SK-N-SH (cell line): ENCODE data around the gene FBXW9. TPM values are rescaled to one million over a fixed set of nuclear protein-coding genes. Genes with fewer than 3 reads are reported as not detected.

Source experiments
- CTCF ChIA-PET: fragments of 300-600, 350-600 bp; formaldehyde crosslinking; extraction: SDS; loops from one replicate; lab custom pipeline; 2021; lab: Yijun Ruan, JAX
- POLR2A ChIA-PET: fragments of 350-600 bp; sonication (Branson Sonifier 250); formaldehyde crosslinking; extraction: SDS; loops from one replicate; lab custom pipeline; 2020; ENCODE audit warnings: antibody characterized with exemption, inconsistent platforms; lab: Yijun Ruan, JAX
- DNase-seq: peaks from one replicate; pipeline ENCODE4 v3.0.0; 2012
- H2AFZ ChIP-seq: fragments of 200-600 bp; sonication (generic); 2 replicates; pipeline ENCODE4 v1.8.1; 2016; ENCODE audit warnings: antibody characterized with exemption, mild to moderate bottlenecking, low read depth
- H3F3A ChIP-seq: fragments of 200-600 bp; sonication (generic); replicated peaks from 2 replicates; pipeline ENCODE3; 2016; ENCODE audit warnings: antibody characterized with exemption, mild to moderate bottlenecking; ENCODE audit not compliant: insufficient read depth
- H3K27ac ChIP-seq, 2 experiments: fragments of 200-500 bp in 1 of 2; fragments of 200-600 bp in 1 of 2; sonication (Bioruptor generic) in 1 of 2; sonication (generic), shearing (Covaris generic) in 1 of 2; 2 replicates each; pipeline versions ENCODE4 v1.5.1 to v1.6.1; 2014 to 2016; ENCODE audit warnings: low read depth in 2 of 2, inconsistent platforms in 1 of 2, low read length in 1 of 2, mild to moderate bottlenecking in 1 of 2, mixed read lengths in 1 of 2
- H3K27me3 ChIP-seq: fragments of 200-600 bp; sonication (generic), shearing (Covaris generic); 2 replicates; pipeline ENCODE4 v1.6.1; 2016; ENCODE audit warnings: mixed run types; ENCODE audit not compliant: insufficient read depth
- H3K36me3 ChIP-seq, 2 experiments: fragments of 200-500 bp in 1 of 2; fragments of 200-600 bp in 1 of 2; sonication (Bioruptor generic) in 1 of 2; sonication (generic) in 1 of 2; replicated peaks in 1 of 2; 2 replicates each; pipeline versions ENCODE3 to v1.5.1; 2014 to 2016; ENCODE audit warnings: low read length in 1 of 2, mild to moderate bottlenecking in 1 of 2; ENCODE audit not compliant: insufficient read depth in 2 of 2, control insufficient read depth in 1 of 2
- H3K4me1 ChIP-seq, 2 experiments: fragments of 200-500 bp in 1 of 2; fragments of 200-600 bp in 1 of 2; sonication (Bioruptor generic) in 1 of 2; sonication (generic), shearing (Covaris generic) in 1 of 2; 2 replicates each; pipeline versions ENCODE4 v1.5.1 to v1.6.1; 2014 to 2016; ENCODE audit warnings: low read depth in 1 of 2, low read length in 1 of 2, mixed run types in 1 of 2; ENCODE audit not compliant: insufficient read depth in 2 of 2, control insufficient read depth in 1 of 2
- H3K4me2 ChIP-seq: fragments of 200-600 bp; sonication (generic), shearing (Covaris generic); 2 replicates; pipeline ENCODE4 v1.6.1; 2017; ENCODE audit warnings: mixed run types
- H3K4me3 ChIP-seq, 2 experiments: fragments of 200-500 bp in 1 of 2; fragments of 200-600 bp in 1 of 2; sonication (Bioruptor generic) in 1 of 2; sonication (generic), shearing (Covaris generic) in 1 of 2; 2 replicates each; pipeline versions ENCODE4 v1.5.1 to v1.8.1; 2014 to 2016; ENCODE audit warnings: low read depth in 2 of 2, inconsistent platforms in 1 of 2, low read length in 1 of 2, mild to moderate bottlenecking in 1 of 2, mixed read lengths in 1 of 2, moderate library complexity in 1 of 2
- H3K79me2 ChIP-seq: fragments of 200-600 bp; sonication (generic); 2 replicates; pipeline ENCODE4 v1.8.1; 2017; ENCODE audit warnings: mild to moderate bottlenecking; ENCODE audit not compliant: insufficient read depth
- H3K9ac ChIP-seq: fragments of 200-600 bp; sonication (generic); 2 replicates; pipeline ENCODE4 v1.6.1; 2017; ENCODE audit warnings: mixed run types
- H3K9me2 ChIP-seq: fragments of 200-600 bp; sonication (generic); 2 replicates; pipeline ENCODE4 v1.6.1; 2017; ENCODE audit warnings: mixed run types
- H3K9me3 ChIP-seq: fragments of 200-600 bp; sonication (generic); 2 replicates; pipeline ENCODE4 v1.6.1; 2017; ENCODE audit warnings: mixed run types, mild to moderate bottlenecking, moderate library complexity
- H4K20me1 ChIP-seq: fragments of 200-600 bp; sonication (generic); 2 replicates; pipeline ENCODE4 v1.6.1; 2017; ENCODE audit warnings: mild to moderate bottlenecking, mixed run types; ENCODE audit not compliant: insufficient read depth
- CHD2 ChIP-seq: fragments of 150-350 bp; IDR thresholded peaks from 2 replicates; pipeline ENCODE4 v1.6.1; 2018; ENCODE audit warnings: low read length; ENCODE audit not compliant: partially characterized antibody
- ELF1 ChIP-seq: IDR thresholded peaks from 2 replicates; pipeline ENCODE4 v1.4.0; 2012
- EZH2phosphoT487 ChIP-seq: fragments of 200-600 bp; sonication (generic); IDR thresholded peaks from 2 replicates; pipeline ENCODE4 v1.6.1; 2017; ENCODE audit warnings: low read depth, mixed run types, mild to moderate bottlenecking, antibody characterized with exemption, moderate library complexity, borderline replicate concordance
- FOSL2 ChIP-seq: IDR thresholded peaks from 2 replicates; pipeline ENCODE4 v1.4.0; 2012; ENCODE audit warnings: low read depth, mild to moderate bottlenecking, moderate library complexity, borderline replicate concordance
- GABPA ChIP-seq: IDR thresholded peaks from 2 replicates; pipeline ENCODE4 v1.4.0; 2012; ENCODE audit warnings: low read depth, mild to moderate bottlenecking
- GATA2 ChIP-seq: sonication (generic); formaldehyde crosslinking; IDR thresholded peaks from 2 replicates; pipeline ENCODE4 v1.5.0; 2020; ENCODE audit warnings: mild to moderate bottlenecking, missing genetic modification reagents
- JUND ChIP-seq: IDR thresholded peaks from 2 replicates; pipeline ENCODE4 v1.4.0; 2012
- MEF2A ChIP-seq: IDR thresholded peaks from 2 replicates; pipeline ENCODE4 v1.4.0; 2012; ENCODE audit warnings: low read depth, borderline replicate concordance
- NFIC ChIP-seq: IDR thresholded peaks from 2 replicates; pipeline ENCODE4 v1.4.0; 2012; ENCODE audit warnings: borderline replicate concordance
- RAD21 ChIP-seq: IDR thresholded peaks from 2 replicates; pipeline ENCODE4 v1.6.1; 2012; ENCODE audit warnings: mild to moderate bottlenecking, low read length
- RXRA ChIP-seq: IDR thresholded peaks from 2 replicates; pipeline ENCODE4 v1.4.0; 2012; ENCODE audit warnings: low read depth, mild to moderate bottlenecking, borderline replicate concordance
- SMC3 ChIP-seq: IDR thresholded peaks from 2 replicates; pipeline ENCODE4 v1.6.1; 2012; ENCODE audit warnings: low read depth, low read length, improper control_type of control experiment
- TCF12 ChIP-seq: IDR thresholded peaks from 2 replicates; pipeline ENCODE4 v1.4.0; 2012
- YY1 ChIP-seq: IDR thresholded peaks from 2 replicates; pipeline ENCODE4 v1.4.0; 2012; ENCODE audit warnings: low read depth, mild to moderate bottlenecking
- ZBTB33 ChIP-seq: IDR thresholded peaks from 2 replicates; pipeline ENCODE4 v1.4.0; 2012; ENCODE audit warnings: low read depth, borderline replicate concordance
- WGBS: methylation state at CpG from one replicate; pipeline ENCODE4 v1.1.6; 2017; ENCODE audit warnings: low lambda C conversion rate; 5-methylcytosine and 5-hydroxymethylcytosine counted together
- polyA plus RNA-seq, 3 experiments: library from polyadenylated mRNA; depleted of rRNA; stranded (reverse); fragments of >200 nt; gene quantifications; 2 replicates each; pipeline ENCODE4 v1.2.3, GENCODE V29; 2012
- TF ChIP-seq, protein P1 (sequence below): IDR thresholded peaks from 2 replicates; pipeline ENCODE4 v1.6.1; 2012; ENCODE audit warnings: mild to moderate bottlenecking, low read depth, low read length, moderate library complexity
- TF ChIP-seq, protein P2 (sequence below): fragments of 200-600 bp; sonication (generic); IDR thresholded peaks from 2 replicates; pipeline ENCODE4 v1.6.1; 2017; ENCODE audit warnings: antibody characterized with exemption, mild to moderate bottlenecking, moderate library complexity
- TF ChIP-seq, protein P3 (sequence below): fragments of 150-350 bp; IDR thresholded peaks from 2 replicates; pipeline ENCODE4 v1.6.1; 2017; ENCODE audit warnings: antibody characterized with exemption, low read length, low read depth, borderline replicate concordance
- TF ChIP-seq, protein P4 (sequence below): fragments of 150-350 bp; IDR thresholded peaks from 2 replicates; pipeline ENCODE4 v1.6.1; 2016; ENCODE audit warnings: mild to moderate bottlenecking, low read depth, low read length
- TF ChIP-seq, protein P5 (sequence below): IDR thresholded peaks from 2 replicates; pipeline ENCODE4 v1.4.0; 2012; ENCODE audit warnings: low read depth, borderline replicate concordance

The FBXW9 gene
- polyA plus RNA-seq, 1 of the 3 experiments (the other 2 are of a cell fraction) = 26.6 TPM

- POLR2A ChIA-PET = no interaction called here
- WGBS = 90% methylated on average over 2 of the region's 5 CpGs
- H3K79me2 ChIP-seq = no peaks in the 10 kb centered on the region; the same call in 1 of the 2 replicates
- no peaks in the 10 kb centered on the region for H3K27me3 ChIP-seq
- no peaks in the 10 kb centered on the region for H4K20me1 ChIP-seq
- no peak for TF ChIP-seq EZH2phosphoT487
- TF ChIP-seq RAD21 = no peak
- TF ChIP-seq, protein P1, sequence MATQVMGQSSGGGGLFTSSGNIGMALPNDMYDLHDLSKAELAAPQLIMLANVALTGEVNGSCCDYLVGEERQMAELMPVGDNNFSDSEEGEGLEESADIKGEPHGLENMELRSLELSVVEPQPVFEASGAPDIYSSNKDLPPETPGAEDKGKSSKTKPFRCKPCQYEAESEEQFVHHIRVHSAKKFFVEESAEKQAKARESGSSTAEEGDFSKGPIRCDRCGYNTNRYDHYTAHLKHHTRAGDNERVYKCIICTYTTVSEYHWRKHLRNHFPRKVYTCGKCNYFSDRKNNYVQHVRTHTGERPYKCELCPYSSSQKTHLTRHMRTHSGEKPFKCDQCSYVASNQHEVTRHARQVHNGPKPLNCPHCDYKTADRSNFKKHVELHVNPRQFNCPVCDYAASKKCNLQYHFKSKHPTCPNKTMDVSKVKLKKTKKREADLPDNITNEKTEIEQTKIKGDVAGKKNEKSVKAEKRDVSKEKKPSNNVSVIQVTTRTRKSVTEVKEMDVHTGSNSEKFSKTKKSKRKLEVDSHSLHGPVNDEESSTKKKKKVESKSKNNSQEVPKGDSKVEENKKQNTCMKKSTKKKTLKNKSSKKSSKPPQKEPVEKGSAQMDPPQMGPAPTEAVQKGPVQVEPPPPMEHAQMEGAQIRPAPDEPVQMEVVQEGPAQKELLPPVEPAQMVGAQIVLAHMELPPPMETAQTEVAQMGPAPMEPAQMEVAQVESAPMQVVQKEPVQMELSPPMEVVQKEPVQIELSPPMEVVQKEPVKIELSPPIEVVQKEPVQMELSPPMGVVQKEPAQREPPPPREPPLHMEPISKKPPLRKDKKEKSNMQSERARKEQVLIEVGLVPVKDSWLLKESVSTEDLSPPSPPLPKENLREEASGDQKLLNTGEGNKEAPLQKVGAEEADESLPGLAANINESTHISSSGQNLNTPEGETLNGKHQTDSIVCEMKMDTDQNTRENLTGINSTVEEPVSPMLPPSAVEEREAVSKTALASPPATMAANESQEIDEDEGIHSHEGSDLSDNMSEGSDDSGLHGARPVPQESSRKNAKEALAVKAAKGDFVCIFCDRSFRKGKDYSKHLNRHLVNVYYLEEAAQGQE = no peak
- TF ChIP-seq GABPA = no peak
- no peak for TF ChIP-seq RXRA
- TF ChIP-seq, protein P2, sequence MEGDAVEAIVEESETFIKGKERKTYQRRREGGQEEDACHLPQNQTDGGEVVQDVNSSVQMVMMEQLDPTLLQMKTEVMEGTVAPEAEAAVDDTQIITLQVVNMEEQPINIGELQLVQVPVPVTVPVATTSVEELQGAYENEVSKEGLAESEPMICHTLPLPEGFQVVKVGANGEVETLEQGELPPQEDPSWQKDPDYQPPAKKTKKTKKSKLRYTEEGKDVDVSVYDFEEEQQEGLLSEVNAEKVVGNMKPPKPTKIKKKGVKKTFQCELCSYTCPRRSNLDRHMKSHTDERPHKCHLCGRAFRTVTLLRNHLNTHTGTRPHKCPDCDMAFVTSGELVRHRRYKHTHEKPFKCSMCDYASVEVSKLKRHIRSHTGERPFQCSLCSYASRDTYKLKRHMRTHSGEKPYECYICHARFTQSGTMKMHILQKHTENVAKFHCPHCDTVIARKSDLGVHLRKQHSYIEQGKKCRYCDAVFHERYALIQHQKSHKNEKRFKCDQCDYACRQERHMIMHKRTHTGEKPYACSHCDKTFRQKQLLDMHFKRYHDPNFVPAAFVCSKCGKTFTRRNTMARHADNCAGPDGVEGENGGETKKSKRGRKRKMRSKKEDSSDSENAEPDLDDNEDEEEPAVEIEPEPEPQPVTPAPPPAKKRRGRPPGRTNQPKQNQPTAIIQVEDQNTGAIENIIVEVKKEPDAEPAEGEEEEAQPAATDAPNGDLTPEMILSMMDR = no peak
- TF ChIP-seq, protein P3, sequence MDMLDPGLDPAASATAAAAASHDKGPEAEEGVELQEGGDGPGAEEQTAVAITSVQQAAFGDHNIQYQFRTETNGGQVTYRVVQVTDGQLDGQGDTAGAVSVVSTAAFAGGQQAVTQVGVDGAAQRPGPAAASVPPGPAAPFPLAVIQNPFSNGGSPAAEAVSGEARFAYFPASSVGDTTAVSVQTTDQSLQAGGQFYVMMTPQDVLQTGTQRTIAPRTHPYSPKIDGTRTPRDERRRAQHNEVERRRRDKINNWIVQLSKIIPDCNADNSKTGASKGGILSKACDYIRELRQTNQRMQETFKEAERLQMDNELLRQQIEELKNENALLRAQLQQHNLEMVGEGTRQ = no peak
- no peak for TF ChIP-seq GATA2 (CRISPR knock-in tag)
- TF ChIP-seq ZBTB33 = no peak
- no peak for TF ChIP-seq TCF12
- no peak for TF ChIP-seq YY1
- TF ChIP-seq JUND = no peak
- TF ChIP-seq, protein P4, sequence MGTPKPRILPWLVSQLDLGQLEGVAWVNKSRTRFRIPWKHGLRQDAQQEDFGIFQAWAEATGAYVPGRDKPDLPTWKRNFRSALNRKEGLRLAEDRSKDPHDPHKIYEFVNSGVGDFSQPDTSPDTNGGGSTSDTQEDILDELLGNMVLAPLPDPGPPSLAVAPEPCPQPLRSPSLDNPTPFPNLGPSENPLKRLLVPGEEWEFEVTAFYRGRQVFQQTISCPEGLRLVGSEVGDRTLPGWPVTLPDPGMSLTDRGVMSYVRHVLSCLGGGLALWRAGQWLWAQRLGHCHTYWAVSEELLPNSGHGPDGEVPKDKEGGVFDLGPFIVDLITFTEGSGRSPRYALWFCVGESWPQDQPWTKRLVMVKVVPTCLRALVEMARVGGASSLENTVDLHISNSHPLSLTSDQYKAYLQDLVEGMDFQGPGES = no peak
- no peak for TF ChIP-seq CHD2
- TF ChIP-seq MEF2A = no peak
- no peak for TF ChIP-seq FOSL2
- TF ChIP-seq ELF1 = no peak
- TF ChIP-seq SMC3 = no peak
- no peak for TF ChIP-seq NFIC
- TF ChIP-seq, protein P5, sequence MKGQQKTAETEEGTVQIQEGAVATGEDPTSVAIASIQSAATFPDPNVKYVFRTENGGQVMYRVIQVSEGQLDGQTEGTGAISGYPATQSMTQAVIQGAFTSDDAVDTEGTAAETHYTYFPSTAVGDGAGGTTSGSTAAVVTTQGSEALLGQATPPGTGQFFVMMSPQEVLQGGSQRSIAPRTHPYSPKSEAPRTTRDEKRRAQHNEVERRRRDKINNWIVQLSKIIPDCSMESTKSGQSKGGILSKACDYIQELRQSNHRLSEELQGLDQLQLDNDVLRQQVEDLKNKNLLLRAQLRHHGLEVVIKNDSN = no peak
- H3K4me2 ChIP-seq = no peak overlapping the region
- H3K9me2 ChIP-seq = no peaks in the 10 kb centered on the region
- peaks cover 0 to 16% of the 10 kb centered on the region in 2 experiments; a peak in 2 of 4 replicates for H3K4me1 ChIP-seq
- peaks cover 0 to 4% of the 10 kb centered on the region in 2 experiments for H3K36me3 ChIP-seq
- peaks cover 13% of the 10 kb centered on the region for H3F3A ChIP-seq
- no peak overlapping the region for H3K27ac ChIP-seq
- no peak for DNase-seq
- no peak overlapping the region for H3K4me3 ChIP-seq
- H2AFZ ChIP-seq = no peak overlapping the region
- H3K9ac ChIP-seq = no peak overlapping the region
- H3K9me3 ChIP-seq = no peaks in the 10 kb centered on the region
- CTCF ChIA-PET = no interaction called here
Observed at GRCh38 chr19:12692960-12693359, 3.5 kb downstream of the FBXW9 start.
